GM12878 (cell line): ENCODE results near the gene SEC14L1. TPM values are rescaled to one million over a fixed set of nuclear protein-coding genes. Genes with fewer than 3 reads are reported as not detected.

ENCODE experiments used
- CEBPB ChIP-seq, 2 experiments: fragments of 150-350 bp in 1 of 2; IDR thresholded peaks; 2 replicates each; pipeline ENCODE4 v1.6.1; 2012 to 2014; ENCODE audit warnings: low read depth in 2 of 2, low read length in 2 of 2, borderline replicate concordance in 1 of 2, inconsistent platforms in 1 of 2
- CTCF ChIP-seq, 3 experiments: IDR thresholded peaks in 2 of 3; conservative IDR thresholded peaks in 1 of 3; 2 replicates each; pipeline ENCODE4 v1.5.1; 2011; ENCODE audit warnings: low read depth in 3 of 3, low read length in 3 of 3, mild to moderate bottlenecking in 3 of 3, control low read depth in 2 of 3, moderate library complexity in 2 of 3, inconsistent platforms in 1 of 3, mixed read lengths in 1 of 3; ENCODE audit not compliant: control insufficient read depth in 2 of 3, insufficient read depth in 1 of 3; ENCODE audit errors: extremely low read depth in 1 of 3
- CUX1 ChIP-seq: IDR thresholded peaks from 2 replicates; pipeline ENCODE4 v1.6.1; 2012; ENCODE audit warnings: improper control_type of control experiment, low read depth, low read length; ENCODE audit not compliant: insufficient replicate concordance
- REST ChIP-seq: IDR thresholded peaks from 2 replicates; pipeline ENCODE4 v1.6.1; 2012; ENCODE audit warnings: mild to moderate bottlenecking, low read depth, low read length
- YY1 ChIP-seq: IDR thresholded peaks from 2 replicates; pipeline ENCODE4 v1.6.1; 2011; ENCODE audit warnings: low read depth, mild to moderate bottlenecking, low read length
- polyA plus RNA-seq, 11 experiments: library from polyadenylated mRNA; depleted of rRNA in 4 of 11; unstranded in 6 of 11; stranded (reverse) in 5 of 11; fragments of >200 nt; fragmentation: Nextera tagmentation in 4 of 11; fragmentation: Illumina TruSeq in 1 of 11; extraction: Ambion mirVana in 4 of 11; extraction: Trizol in 1 of 11; gene quantifications; 1 replicate in 1 of 11; 2 replicates in 10 of 11; pipeline versions ENCODE4 v1.2.1 to v1.2.3, GENCODE V29; 2011 to 2016; ENCODE audit warnings: inconsistent platforms in 2 of 11, missing spikeins in 2 of 11, low read depth in 1 of 11
- total RNA-seq, 4 experiments: library from RNA; depleted of rRNA in 3 of 4; stranded (reverse); fragments of >200 nt in 3 of 4; fragmentation: Illumina TruSeq in 1 of 4; extraction: Trizol in 1 of 4; gene quantifications; 2 replicates each; pipeline versions ENCODE4 v1.2.1 to v1.2.3, GENCODE V29; 2013 to 2021

The SEC14L1 gene
- total and polyA plus RNA-seq, 10 of the 15 experiments (the other 5 are each of a cell fraction or from before 2014, with no cell fraction given) = 6.3 to 66.1 (median 33.5) TPM

DNA sequence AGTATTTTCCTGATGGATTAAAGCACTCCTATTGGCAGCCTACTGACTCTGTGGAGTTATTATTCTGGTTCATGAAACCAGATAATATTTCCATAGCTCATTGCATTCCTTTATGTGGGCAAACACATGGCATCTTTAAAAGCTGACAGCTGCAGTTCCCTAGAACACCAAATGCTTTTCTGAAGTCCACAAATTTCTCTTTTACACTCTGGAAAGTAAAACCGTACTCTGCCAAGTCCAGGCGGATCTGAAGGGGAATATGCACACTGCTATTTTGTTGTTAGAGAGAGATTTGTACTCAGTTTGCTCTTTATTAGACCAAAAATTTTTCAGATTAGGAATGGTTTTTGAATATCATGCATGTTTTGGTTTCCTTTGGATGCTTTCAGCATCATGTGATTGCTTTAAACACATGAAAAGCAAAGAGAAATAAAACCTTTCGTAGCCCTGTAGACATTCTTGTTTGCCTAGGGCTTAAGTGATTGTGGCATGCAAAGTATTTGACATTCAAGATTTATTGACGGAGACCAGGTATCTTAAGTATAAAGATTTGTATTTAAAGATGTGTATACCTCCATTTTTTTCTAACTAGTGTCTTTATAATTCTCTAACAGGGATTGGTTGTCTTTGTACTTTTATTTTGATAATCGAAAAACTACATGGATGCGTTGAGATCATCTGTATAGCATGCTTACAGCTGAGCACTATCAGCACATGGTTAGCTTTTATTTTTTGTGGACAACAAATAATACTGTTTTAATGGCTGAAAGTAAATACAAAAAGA is 19.5 kb downstream of the SEC14L1 start (continued):
- TF ChIP-seq CUX1 = no peak
- TF ChIP-seq YY1 = no peak
- TF ChIP-seq REST = no peak
- no peak for TF ChIP-seq CTCF (IDR thresholded peaks at IDR 0.05 in 2 of 3, conservative IDR thresholded peaks at IDR 0.05 in 1 of 3; ENCODE audit: control insufficient read depth in 2 of 3, extremely low read depth in 1 of 3, insufficient read depth in 1 of 3, low read depth in 3 of 3, low read length in 3 of 3)
- no peak for TF ChIP-seq CEBPB (IDR thresholded peaks at IDR 0.05; ENCODE audit: borderline replicate concordance in 1 of 2, low read depth in 2 of 2, low read length in 2 of 2)
- TF ChIP-seq, all 136 proteins: peak for 0
